Epithelial cell of esophagus (primary cell): Measurements from ENCODE around the gene EBPL.
A peak's percentile ranks its signal among the peaks of the same experiment; 100 is the strongest.

ENCODE experiments used
- DNase-seq: peaks from one replicate; pipeline ENCODE4 v3.0.0; 2010; ENCODE audit warnings: low read depth
- H3K4me3 ChIP-seq: 2 replicates; pipeline ENCODE4 v1.5.1; 2011; ENCODE audit warnings: mild to moderate bottlenecking, low read length, control low read depth
- CTCF ChIP-seq: IDR thresholded peaks from 2 replicates; pipeline ENCODE4 v1.5.1; 2011; ENCODE audit warnings: low read depth, mild to moderate bottlenecking, low read length, control low read depth, inconsistent platforms; ENCODE audit not compliant: insufficient read depth; ENCODE audit errors: missing control alignments

EBPL gene

GRCh38 chr13:49627831-49628652, 63.2 kb downstream of the EBPL start, which contains the start of gene ARL11:
Gene ARL11 (plus strand): TSS chr13:49628507. CDS start chr13:49630448, 1,941 bp downstream.
- H3K4me3 ChIP-seq: no peak within 1 kb of the TSS
- TF ChIP-seq CTCF: no peak
- peak; percentile 72 for DNase-seq

GRCh38 chr13:49625392-49626079, 65.8 kb downstream of the EBPL start:
- DNase-seq: no peak
- no peak for TF ChIP-seq CTCF
- no peak overlapping the region for H3K4me3 ChIP-seq

GRCh38 chr13:49624229-49624628, 67.1 kb downstream of the EBPL start:
- no peak for TF ChIP-seq CTCF
- DNase-seq: no peak
- no peak overlapping the region for H3K4me3 ChIP-seq

- H3K4me3 ChIP-seq: no peak overlapping the region
- no peak for TF ChIP-seq CTCF
- DNase-seq: no peak
Observed at GRCh38 chr13:49622174-49622946, 68.9 kb downstream of the EBPL start.

- DNase-seq: no peak
- no peak for TF ChIP-seq CTCF
- H3K4me3 ChIP-seq: no peak overlapping the region
Observed at GRCh38 chr13:49620170-49620621, 71.1 kb downstream of the EBPL start.

GRCh38 chr13:49616676-49617065, 74.6 kb downstream of the EBPL start:
- no peak for TF ChIP-seq CTCF
- DNase-seq: no peak
- H3K4me3 ChIP-seq: no peak overlapping the region
